ENCODE data around the gene PARP11. TPM values are rescaled to one million over a fixed set of nuclear protein-coding genes. Genes with fewer than 3 reads are reported as not detected.

PARP11 gene
- total and polyA plus RNA-seq, 4 donors, result 2.2 to 7.1 (median 4.0) TPM

- Histone ChIP-seq H3K9me3 (ENCODE audit: control insufficient read depth in 4 of 4, low read length in 3 of 4) (no peaks in the 10 kb centered on the region), H3K27ac (ENCODE audit: low read depth in 1 of 2, low read length in 2 of 2) (no peak overlapping the region), H3K9ac (ENCODE audit: low read depth in 1 of 2, low read length in 2 of 2) (no peak overlapping the region), H3K4me1 (ENCODE audit: control insufficient read depth in 4 of 4, insufficient read depth in 4 of 4, low read length in 3 of 4) (peaks cover 0 to 3% (median under 1%) of the 10 kb centered on the region in 4 donors), H3K27me3 (ENCODE audit: control insufficient read depth in 4 of 4, insufficient read depth in 4 of 4, low read length in 3 of 4) (no peaks in the 10 kb centered on the region), H3K36me3 (ENCODE audit: control insufficient read depth in 4 of 4, insufficient read depth in 3 of 4, low read depth in 1 of 4, low read length in 3 of 4) (no peaks in the 10 kb centered on the region), H3K4me3 (ENCODE audit: low read depth in 1 of 3, low read length in 3 of 3) (no peak overlapping the region)
- 34% methylated on average over 22 of the region's 22 CpGs for WGBS
- DNase-seq (ENCODE audit: low spot score), result no peak
- TF ChIP-seq SP1 (IDR thresholded peaks at IDR 0.05) (no peak), ATF3 (IDR thresholded peaks at IDR 0.05) (no peak), MAX (IDR thresholded peaks at IDR 0.05) (no peak), ZBTB33 (IDR thresholded peaks at IDR 0.05) (no peak), JUND (IDR thresholded peaks at IDR 0.05) (no peak), REST (IDR thresholded peaks at IDR 0.05) (no peak), FOXA1 (IDR thresholded peaks at IDR 0.05) (no peak), CTCF (IDR thresholded peaks at IDR 0.05; ENCODE audit: low read depth, low read length, missing input control) (no peak), GABPA (IDR thresholded peaks at IDR 0.05 in 1 of 2, conservative IDR thresholded peaks at IDR 0.05 in 1 of 2) (no peak), HNF4A (conservative IDR thresholded peaks at IDR 0.05) (no peak), TAF1 (conservative IDR thresholded peaks at IDR 0.05) (no peak), RAD21 (IDR thresholded peaks at IDR 0.05) (no peak), NR2F2 (IDR thresholded peaks at IDR 0.05) (no peak), HNF4G (IDR thresholded peaks at IDR 0.05) (no peak), FOXA2 (IDR thresholded peaks at IDR 0.05) (no peak), EGR1 (IDR thresholded peaks at IDR 0.05; ENCODE audit: low read depth in 2 of 2) (no peak), RXRA (IDR thresholded peaks at IDR 0.05) (no peak), YY1 (IDR thresholded peaks at IDR 0.05) (no peak)
These were observed 47.4 kb upstream of the PARP11 start for GRCh38 chr12:3920351-3921150.

Data from liver (tissue), 9 donors.